GOT3 (cell line): ENCODE measurements around the gene TMEM271.
"Not testable (repeated sequence)": the region's sequence is repeated elsewhere in the genome, so short reads cannot be mapped to it uniquely, and the experiment has no call there.

Source experiments
- DNase-seq: peaks from one replicate; lab custom pipeline; 2025; ENCODE audit warnings: mixed read lengths; lab: John Stamatoyannopoulos, UW

Gene TMEM271

DNA sequence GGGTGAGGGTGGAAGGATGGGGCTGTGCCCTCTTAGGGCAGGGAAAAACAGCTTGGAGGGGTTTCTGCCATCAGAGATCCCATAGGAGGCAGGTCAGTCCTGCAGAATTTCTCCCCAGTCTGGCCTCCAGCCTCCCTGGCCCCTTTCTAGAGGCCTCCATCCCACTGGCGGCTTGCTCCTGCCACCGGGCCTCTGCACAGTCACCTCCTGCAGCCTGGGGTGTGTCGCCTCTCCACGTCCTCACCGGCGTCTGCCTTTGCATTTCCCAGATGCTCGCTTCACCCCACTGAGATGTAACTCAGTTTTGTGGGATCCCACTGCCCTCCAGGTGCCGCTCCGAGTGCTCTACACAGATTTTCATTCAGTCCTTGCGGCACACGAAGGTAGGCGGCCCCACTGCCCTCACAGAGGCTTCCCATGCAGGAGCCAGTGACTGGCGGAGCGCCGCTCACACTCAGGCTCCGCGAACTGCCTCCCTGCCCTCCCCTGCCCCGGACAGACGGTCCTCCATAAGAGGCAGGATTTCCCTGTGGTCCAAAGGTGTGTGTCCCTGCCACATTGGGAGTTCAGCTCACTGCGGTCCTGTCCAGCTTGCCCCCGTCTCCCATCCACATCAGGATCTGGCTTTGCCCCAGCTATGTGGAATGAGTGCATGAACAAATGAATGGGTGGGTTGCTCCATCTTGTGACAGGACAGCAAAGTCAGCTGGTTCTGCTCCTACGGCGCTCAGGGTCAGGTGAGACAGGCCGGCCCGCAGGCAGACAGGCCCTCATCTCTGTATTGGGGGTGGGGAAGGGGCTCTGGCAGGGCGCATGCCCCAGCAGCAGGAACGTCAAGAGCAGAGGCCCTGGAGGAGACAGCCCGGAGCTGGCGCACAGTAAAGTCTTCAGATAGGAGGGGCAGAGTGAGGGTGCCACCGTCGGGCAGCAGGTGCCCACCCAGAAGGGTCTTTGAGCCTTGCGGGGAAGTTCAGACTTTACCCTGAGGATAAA, 2.7 kb upstream of the TMEM271 start:
- DNase-seq = no peak

DNA sequence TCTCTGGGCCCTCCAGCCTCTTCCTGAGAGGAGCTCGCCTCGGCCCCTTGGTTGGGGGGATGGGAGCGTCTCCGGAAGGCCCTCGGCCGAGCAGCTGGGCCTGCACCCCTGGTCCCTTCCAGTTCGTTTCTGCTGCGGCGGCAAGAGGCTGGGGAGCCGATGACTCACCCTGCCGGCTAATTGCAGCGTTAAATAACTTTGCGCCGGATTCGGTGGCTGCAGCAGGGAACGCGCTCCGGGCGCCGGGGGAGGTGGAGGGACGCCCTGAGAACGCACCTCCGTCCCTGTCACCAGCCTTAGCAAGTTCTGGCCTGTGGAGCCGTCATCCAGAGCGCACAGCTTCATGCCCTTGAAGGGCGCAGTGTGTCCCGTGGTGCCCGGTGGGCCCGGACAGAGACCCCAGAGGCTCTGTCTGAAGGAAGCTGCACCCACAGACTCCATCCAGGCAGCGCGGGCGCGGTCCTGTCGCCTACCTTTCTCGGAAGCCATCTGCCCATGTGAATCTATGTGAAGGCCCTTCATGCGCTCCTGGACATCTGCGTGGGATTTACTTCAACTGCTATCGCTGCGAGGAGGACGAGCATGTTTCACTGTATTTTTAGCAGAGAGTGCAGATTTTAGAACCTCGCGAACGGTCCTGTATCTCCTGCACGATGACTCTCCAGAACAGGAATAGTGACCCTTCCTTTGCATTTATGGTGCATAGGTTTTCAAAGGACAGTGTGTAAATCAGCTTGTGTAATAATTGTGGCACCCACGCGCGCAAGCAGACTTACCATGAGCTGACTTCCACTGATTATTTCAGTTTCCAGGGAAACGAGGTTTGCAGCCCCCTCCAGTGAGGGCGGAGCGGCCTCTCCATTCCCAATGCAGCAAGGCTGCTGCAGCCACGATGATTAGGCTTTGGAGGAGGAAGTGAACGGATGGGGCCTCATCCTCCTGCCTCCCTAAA, 1.7 kb upstream of the TMEM271 start:
- no peak for DNase-seq

DNA sequence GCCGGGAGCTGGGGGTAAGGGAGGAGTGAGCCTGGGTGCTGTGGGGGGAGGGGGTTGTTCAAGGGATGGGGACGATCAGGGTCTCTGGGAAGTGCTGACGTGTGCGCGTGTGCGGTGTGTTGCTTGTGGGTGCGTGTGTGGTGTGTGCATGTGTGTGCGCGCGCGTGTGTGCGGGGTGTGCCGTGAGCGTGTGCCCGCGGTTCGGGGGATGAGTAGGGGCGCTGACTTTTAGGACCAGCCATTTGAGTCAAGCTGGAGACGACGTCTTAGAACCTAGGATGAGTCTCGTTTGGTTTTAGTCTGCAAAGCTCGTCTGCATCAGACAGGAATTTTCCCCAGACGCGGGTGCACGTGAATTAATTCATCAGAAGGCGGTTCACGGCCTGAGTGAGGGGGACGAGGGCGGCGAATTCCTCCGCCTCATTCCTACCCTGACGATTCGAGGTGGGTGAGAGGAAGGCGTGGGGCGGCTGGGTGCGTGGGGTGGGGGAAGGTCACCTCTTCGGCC, 950 bp upstream of the TMEM271 start:
- DNase-seq = no peak

DNA sequence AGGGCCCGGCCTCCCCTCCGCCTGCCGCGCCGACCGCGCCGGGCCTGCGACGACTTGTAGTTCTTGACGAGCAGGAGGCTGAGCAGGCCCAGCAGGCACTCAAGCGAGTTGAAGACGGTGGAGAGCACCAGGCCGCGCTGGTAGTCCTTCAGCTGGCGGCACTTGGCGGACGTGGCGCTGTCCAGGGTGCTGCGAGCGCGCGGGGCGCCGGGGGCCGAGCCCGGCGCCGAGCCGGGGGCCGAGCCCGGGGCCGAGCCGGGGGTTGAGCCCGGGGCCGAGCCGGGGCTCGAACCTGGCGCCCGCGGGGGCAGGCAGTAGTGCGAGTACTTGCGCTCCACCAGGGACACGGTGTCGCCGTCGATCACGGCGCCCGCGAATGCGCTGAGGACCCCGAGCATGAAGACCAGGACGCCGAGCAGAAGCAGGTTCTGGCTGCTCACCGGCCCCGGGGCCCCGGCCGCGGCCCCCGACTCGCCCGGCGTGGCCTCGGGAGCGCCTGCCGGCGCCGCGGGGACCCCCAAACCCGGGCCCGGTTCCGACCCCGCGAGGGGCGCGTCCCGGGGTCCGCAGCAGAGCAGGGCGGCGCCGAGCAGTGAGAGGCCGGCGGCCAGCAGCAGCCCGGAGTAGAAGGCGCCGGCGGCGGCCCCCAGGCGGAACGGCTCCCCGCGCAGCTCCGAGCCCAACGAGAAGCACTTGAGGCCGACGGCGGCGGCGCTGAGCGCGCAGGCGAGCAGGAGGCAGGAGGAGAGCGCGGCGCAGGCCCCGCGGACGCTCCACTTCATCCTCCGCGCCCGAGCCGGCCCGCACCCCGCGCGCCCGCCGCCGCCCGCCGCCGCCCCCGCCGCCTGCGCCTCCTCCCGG, 584 bp downstream of the TMEM271 start:
- DNase-seq = no peak

DNA sequence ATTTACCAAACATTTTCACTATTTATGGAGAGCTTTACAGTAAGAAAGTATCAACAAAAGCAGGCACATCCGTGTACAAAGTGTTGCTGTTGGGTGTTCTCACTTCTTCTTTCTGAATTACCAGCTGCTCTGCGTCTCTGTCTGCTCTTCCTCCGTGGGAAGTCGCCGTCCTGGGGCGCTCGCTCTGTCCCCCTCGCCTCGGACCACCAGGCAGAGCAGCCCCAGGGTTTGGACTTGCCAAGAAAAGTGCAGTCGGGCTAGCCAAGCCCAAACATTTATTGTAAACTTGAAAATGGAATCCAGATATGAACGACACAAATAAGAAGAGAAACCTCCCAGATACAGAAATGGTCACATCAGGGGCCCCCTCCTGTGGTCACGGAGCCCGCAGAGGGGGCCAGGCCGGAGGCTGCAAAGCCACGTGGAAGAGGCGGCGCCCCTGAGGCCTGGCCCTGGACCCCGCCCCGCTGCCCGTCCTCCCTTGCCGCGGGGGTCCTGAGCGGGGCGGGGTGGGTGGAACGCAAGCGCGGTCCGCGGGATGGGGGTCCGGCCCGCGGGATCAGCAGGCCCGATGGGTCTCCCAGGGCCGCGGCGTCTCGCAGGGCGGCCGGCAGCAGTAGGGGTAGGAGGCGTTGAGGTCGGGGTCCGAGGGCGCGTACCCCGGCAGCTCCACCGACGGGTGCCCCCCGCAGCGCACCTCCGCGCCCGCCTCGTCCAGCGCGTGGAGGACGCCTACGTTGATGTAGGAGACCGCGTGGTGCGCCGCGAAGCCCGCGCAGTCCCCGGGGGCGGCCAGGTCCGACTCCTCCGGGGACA, 1.5 kb downstream of the TMEM271 start:
- DNase-seq = no peak

DNA sequence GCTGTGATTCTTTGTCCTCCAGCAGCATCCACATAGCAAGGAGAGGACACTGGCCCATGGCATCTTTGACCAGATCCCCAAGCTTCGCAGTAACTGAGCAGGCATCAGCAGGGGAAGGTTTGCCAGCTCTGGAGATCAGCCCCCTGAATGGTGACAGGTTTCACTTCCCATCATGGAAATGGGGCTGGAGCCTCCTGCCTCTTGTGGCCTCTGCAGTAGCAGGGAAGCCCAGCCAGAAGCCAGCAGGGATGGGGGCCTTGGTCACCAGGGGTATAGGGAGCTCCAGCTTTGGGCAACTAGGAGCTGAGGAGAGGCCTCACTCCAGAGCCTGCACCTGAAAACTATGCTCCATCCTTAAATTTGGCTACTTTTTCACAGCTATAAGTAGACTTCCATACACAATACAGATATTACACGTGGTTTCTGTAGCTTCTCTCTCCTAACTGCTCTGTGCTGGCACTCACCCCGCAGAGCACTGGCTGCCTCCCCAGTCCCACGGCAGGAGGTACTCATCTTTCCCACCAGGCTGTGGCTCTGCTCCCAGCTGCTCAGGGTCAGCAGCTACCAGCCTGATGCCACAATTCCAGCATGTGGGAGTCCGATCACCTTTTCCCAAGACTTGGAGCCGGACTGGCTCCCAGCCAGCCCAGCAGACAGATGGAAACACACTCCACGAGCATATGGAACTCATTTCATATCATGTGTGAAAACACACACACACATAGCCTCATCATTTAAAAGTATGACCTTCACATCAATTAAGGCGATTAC, 2.8 kb downstream of the TMEM271 start:
- no peak for DNase-seq

DNA sequence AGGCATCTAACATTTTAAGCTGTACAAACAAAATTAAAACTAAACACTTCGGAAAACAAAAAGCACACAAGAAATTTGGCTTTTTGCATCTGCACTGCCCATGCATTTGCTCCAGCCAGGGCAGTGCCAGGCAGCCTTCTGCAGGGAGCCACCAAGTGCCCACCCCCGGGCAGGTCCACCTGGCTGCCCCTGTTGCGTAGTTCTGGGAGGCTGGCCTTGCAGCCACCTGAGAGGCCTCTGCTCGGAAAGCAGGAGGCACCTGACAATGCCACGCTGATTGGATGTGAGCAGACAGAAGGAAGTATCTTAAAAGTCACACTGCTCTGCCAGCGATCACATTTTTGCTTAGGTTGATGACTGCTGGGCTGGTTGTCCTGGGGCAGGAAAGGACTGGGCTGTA, 3.5 kb downstream of the TMEM271 start:
- DNase-seq = no peak

DNA sequence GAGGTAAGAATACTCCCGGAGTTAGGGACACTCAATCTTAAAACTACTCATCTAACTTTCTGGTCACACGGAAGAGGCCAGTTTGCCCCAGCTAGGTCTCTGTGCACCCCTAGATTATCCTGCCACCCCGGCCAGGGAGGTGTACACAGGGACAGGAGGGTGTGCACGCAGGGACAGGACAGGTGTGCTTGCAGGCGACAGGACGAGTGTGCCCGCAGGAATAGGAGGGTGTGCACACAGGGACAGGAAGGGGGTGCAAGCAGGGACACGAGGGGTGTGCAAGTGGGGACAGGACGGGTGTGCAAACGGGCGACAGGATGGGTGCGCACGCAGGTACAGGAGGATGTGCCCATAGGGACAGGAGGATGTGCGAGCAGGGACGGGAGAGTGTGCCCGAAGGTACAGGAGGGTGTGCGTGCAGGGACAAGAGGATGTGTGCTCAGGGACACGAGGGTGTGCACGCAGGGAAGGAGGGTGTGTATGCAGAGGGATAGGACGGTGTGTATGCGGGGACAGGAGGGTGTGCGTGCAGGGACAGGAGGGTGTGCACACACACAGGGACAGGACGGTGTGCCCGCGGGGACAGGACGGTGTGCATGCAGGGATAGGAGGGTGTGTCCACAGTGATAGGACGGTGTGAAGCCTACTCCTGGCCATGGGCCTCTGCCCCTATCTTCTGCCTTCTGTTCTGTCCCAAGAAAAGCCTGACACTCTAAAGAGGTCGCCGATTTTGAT, 4.1 kb downstream of the TMEM271 start:
- DNase-seq = no peak

DNA sequence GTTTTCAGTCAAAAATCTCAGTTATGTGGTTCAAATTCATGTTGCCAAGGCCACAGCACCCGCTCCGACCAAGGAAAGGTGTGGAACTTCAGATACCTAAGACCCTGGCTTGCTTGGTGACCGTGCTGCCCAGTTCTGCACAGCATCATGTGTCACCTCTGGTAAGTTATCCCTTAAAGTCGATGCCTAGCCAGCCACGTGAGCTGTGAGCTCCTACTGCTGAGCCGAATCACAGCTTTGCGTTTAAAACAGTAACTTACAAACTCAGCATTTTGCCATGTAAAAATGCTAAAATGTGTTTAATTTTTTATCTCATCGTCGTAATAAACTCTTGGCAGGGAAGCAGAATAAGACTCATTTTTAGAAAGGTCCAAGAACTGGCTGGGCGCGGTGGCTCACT, 5.3 kb downstream of the TMEM271 start:
- no peak for DNase-seq

DNA sequence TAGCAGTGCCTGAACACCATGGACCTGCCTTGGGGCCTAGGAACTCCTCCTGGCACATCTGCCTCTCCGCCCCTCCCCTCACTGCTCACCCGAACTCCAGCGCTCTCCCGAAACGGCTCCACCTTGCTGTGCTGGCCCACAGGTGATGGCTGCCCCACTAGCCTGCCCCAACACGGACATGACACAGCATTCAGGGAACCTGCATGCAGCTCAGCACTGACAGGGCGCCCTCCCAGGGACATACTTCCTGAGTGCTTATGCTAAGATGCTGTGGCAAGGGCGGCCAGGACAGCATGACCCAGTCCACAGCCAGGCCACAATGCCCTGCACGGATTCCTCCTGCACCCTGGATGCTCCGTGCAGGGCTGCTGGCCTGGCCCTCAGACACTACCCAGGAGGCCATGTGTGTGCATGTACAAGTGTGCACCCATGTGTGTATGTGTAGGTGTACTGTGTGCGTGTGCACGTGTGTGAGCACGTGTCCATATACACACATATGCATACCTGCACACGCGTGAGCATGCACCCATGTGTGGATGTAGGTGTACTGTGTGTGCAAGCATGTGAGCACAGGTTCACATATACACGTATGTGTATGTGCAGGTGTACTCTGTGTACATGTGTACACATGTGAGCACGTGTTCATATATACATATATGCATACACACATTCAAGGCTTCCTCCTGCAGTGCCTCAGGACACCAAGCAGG, 6.0 kb downstream of the TMEM271 start:
- no peak for DNase-seq

DNA sequence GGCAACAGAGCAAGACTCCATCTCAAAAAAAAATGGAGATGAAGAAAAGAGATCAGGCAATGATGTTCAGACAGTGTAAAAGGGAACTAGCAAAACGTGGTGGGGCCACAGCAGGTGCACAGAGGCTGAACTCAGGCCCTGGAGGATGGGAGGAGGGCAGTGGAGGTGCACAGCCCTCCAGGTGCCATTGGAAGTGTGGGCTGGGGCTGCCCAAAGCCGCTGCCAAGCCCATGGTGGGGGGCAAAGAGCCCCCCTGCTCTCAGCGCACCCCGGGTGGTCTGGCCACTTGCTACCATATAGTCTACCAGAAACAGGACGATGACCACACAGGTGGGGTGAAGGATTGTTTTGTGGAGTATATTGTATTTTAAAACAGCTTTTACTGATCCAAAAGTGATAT, 7.1 kb downstream of the TMEM271 start:
- DNase-seq = no peak

DNA sequence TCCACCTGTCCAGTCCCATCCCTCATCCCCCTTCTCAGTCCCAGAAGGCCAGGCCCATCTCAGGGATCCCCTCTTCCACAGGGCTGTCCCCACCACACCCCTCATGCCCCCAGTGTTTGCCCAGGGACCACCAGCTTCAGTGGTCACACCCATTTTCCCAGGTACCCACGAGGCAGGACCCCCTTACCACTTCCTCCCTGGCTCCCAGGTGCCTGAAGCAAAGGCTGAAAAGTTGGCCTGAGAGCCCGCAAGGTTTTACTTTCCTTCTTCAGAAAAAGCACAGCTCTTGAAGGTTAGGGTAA, 7.8 kb downstream of the TMEM271 start:
- DNase-seq = no peak

DNA sequence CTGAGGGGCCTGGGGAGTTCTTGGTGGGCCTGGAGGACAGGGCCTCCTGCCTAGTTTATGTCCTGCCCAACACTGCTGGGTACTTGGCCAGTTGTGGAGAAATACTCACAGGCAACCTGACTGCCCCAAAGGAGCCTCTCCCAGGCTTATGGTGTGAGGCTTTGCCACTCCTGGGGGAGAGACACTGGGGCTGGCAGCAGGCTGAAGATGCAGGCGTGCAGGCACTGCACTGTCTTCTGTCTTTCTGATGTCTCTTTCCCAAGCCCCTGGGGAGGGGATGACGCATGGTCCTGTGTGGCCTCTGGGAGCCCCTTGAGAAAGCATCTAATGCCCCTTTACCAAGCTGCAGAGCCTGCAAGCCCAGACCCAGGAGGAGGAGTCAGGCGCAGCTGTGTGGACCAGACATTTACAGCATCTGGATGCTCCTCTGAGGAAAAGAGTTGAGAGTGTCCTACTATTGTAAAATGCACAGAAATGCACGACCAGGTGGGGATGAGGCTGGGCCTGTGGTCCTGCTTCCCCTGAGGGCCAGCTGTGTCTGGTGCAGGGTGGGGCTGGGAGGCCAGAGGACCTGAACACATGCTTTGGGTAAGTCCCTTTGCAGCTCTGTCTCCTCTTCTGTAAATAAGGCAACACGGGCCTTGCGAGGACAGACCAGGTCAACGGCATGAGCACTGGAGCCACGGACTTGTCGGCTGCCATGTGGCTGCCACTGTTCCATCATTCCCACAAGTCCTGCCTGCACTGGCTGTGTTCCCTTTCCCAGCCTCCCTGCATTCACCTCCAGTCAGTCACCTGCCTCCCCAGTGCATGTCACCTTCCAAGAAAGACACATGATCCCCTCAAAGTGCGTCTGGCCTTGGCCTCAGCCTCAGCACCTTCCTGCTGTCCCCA, 8.4 kb downstream of the TMEM271 start:
- no peak for DNase-seq

DNA sequence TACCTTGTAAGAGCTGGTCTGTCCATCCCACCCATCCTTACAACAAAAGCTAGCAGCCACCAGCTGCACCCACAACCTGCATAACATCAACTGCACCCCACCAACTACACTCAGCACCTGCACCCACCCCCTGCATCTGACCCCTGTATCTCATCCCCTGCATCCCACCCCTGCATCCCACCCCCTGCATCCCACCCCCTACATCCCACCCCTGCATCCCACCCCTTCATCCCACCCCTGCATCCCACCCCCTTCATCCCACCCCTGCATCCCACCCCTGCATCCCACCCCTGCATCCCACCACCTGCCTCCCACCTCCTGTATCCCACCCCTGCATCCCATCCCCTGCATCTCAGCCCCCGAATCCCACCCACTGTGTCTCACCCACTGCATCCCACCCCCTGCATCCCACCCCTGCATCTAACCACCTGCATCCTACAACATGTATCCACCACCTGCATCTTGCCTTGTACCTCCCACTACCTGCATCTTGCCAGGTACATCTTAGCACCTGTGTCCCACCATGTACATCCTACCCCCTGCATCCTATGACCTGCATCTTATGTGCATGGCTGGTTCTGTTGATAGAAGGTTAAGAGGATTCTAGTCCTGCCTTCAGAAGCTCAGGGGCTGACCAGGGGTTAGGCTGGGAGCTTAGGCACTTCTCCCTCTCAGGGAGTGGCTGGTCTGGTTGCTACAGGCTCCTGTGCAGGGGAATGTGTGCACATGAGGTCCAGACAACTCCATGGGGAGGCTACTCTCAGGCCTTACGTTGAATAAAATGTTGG, 9.4 kb downstream of the TMEM271 start:
- no peak for DNase-seq

DNA sequence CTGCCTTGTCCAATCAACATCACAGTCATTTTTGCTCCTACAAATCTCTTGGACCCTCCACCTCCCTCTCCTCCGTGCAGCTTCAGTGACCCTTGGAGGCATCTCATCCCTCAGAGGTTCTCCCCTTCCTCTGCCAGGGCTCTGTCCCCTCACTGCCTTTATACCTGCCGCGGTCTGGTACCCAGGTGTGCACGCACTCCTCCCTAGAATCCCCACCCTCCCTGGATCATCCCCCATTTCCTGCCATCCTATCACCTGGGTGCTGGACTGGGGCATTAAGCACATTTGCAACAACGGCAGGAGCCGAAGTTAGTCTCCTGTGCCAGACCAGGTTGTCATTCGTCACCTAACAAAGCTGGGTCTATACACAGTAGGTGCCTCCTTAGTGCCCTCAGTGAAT, 10.1 kb downstream of the TMEM271 start:
- no peak for DNase-seq

DNA sequence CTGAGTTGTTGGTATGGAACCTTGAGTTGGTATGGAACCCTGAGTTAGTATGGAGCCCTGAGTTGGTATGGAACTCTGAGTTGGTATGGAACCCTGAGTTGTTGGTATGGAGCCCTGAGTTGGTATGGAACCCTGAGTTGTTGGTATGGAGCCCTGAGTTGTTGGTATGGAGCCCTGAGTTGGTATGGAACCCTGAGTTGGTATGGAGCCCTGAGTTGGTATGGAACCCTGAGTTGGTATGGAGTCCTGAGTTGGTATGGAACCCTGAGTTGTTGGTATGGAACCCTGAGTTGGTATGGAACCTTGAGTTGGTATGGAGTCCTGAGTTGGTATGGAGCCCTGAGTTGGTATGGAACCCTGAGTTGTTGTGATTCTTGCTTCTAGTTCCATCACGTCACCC, 10.5 kb downstream of the TMEM271 start:
- DNase-seq = not testable (repeated sequence)

DNA sequence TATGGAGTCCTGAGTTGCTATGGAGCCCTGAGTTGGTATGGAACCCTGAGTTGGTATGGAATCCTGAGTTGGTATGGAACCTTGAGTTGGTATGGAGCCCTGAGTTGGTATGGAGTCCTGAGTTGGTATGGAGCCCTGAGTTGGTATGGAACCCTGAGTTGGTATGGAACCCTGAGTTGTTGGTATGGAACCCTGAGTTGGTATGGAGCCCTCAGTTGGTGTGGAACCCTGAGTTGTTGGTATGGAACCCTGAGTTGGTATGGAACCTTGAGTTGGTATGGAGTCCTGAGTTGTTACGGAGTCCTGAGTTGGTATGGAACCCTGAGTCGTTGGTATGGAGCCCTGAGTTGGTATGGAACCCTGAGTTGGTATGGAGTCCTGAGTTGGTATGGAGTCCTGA, 13.6 kb downstream of the TMEM271 start:
- DNase-seq = not testable (repeated sequence)
